DND-41 (cell line): ENCODE results near the gene MTR.

Source experiments
- ATAC-seq: fragments of 200-7000 bp; cut with Tn5 transposase; 3 replicates; pipeline ENCODE4 v1.9.1; 2021; ENCODE audit warnings: low read depth; ENCODE audit not compliant: insufficient read depth
- DNase-seq: peaks from one replicate; pipeline ENCODE4 v3.0.0-alpha.2; 2020
- H2AFZ ChIP-seq: 2 replicates; pipeline ENCODE4 v1.6.0; 2012; ENCODE audit warnings: low read depth, low read length
- H3K27ac ChIP-seq: 2 replicates; pipeline ENCODE4 v1.5.1; 2012; ENCODE audit warnings: low read length, inconsistent platforms
- H3K27me3 ChIP-seq: fragments of 200-600 bp; sonication (generic); 2 replicates; pipeline ENCODE4 v1.6.0; 2012; ENCODE audit warnings: low read length, mild to moderate bottlenecking, inconsistent platforms; ENCODE audit not compliant: insufficient read depth, poor library complexity
- H3K36me3 ChIP-seq: 2 replicates; pipeline ENCODE4 v1.5.1; 2012; ENCODE audit warnings: low read length, inconsistent platforms; ENCODE audit not compliant: insufficient read depth
- H3K4me1 ChIP-seq: 2 replicates; pipeline ENCODE4 v1.5.1; 2012; ENCODE audit warnings: mild to moderate bottlenecking, low read length; ENCODE audit not compliant: insufficient read depth
- H3K4me2 ChIP-seq: 2 replicates; pipeline ENCODE4 v1.6.0; 2012; ENCODE audit warnings: mild to moderate bottlenecking, moderate library complexity, low read length, inconsistent platforms; ENCODE audit not compliant: insufficient read depth
- H3K4me3 ChIP-seq, 2 experiments: fragments of 200-600 bp in 1 of 2; shearing (Covaris generic) in 1 of 2; 2 replicates each; pipeline ENCODE4 v1.5.1; 2012 to 2016; ENCODE audit warnings: inconsistent platforms in 2 of 2, low read length in 2 of 2, mild to moderate bottlenecking in 2 of 2, low read depth in 1 of 2, moderate library complexity in 1 of 2
- H3K79me2 ChIP-seq: 2 replicates; pipeline ENCODE4 v1.6.0; 2012; ENCODE audit warnings: low read length, inconsistent platforms; ENCODE audit not compliant: insufficient read depth
- H3K9ac ChIP-seq: 2 replicates; pipeline ENCODE4 v1.6.0; 2012; ENCODE audit warnings: low read depth, mild to moderate bottlenecking, inconsistent platforms, low read length, moderate library complexity
- H3K9me3 ChIP-seq: 2 replicates; pipeline ENCODE4 v1.5.1; 2012; ENCODE audit warnings: low read length, moderate library complexity, mild to moderate bottlenecking, inconsistent platforms; ENCODE audit not compliant: insufficient read depth, severe bottlenecking
- H4K20me1 ChIP-seq: 2 replicates; pipeline ENCODE4 v1.6.0; 2012; ENCODE audit warnings: low read length; ENCODE audit not compliant: insufficient read depth
- CTCF ChIP-seq: IDR thresholded peaks from 2 replicates; pipeline ENCODE4 v1.5.1; 2012; ENCODE audit warnings: borderline replicate concordance, low read length, moderate library complexity, mild to moderate bottlenecking; ENCODE audit not compliant: poor library complexity, severe bottlenecking; ENCODE audit errors: extremely low read depth
- EZH2 ChIP-seq: IDR thresholded peaks from 3 replicates; pipeline ENCODE4 v1.6.1; 2012; ENCODE audit warnings: borderline replicate concordance, low read depth, mild to moderate bottlenecking, moderate library complexity, low read length, inconsistent platforms; ENCODE audit not compliant: severe bottlenecking

Gene MTR

GRCh38 chr1:236773919-236774318 lies 21.2 kb upstream of the MTR start:
- Histone ChIP-seq H4K20me1 (no peaks in the 10 kb centered on the region), H3K9ac (no peak overlapping the region), H3K36me3 (no peaks in the 10 kb centered on the region), H3K4me2 (no peak overlapping the region), H3K4me3 (no peak overlapping the region), H3K4me1 (no peaks in the 10 kb centered on the region), H3K27me3 (peaks cover 4% of the 10 kb centered on the region), H3K79me2 (no peaks in the 10 kb centered on the region), H3K9me3 (peaks cover 3% of the 10 kb centered on the region), H3K27ac (no peak overlapping the region), H2AFZ (no peak overlapping the region)
- ATAC-seq (no peak), DNase-seq (no peak)
- no peak for TF ChIP-seq EZH2
- no peak for TF ChIP-seq CTCF

- no peaks in the 10 kb centered on the region for H3K4me1 ChIP-seq
- H4K20me1 ChIP-seq = no peaks in the 10 kb centered on the region
- H3K9me3 ChIP-seq = peaks cover 7% of the 10 kb centered on the region
- ATAC-seq (no peak), DNase-seq (no peak)
- no peaks in the 10 kb centered on the region for H3K36me3 ChIP-seq
- peaks cover 3% of the 10 kb centered on the region for H3K27me3 ChIP-seq
- no peak for TF ChIP-seq EZH2
- TF ChIP-seq CTCF = peak; percentile 16
- no peak overlapping the region for H3K4me2 ChIP-seq
- H2AFZ ChIP-seq = no peak overlapping the region
- no peak overlapping the region for H3K9ac ChIP-seq
- H3K27ac ChIP-seq = no peak overlapping the region
- H3K79me2 ChIP-seq = no peaks in the 10 kb centered on the region
- no peak overlapping the region for H3K4me3 ChIP-seq
These were observed 20.2 kb upstream of the MTR start for GRCh38 chr1:236774926-236775325.

GRCh38 chr1:236779312-236779711 lies 15.8 kb upstream of the MTR start:
- Histone ChIP-seq H3K4me2 (no peak overlapping the region), H3K9me3 (peaks cover 7% of the 10 kb centered on the region), H3K9ac (no peak overlapping the region), H3K4me1 (no peaks in the 10 kb centered on the region), H3K4me3 (no peak overlapping the region), H4K20me1 (no peaks in the 10 kb centered on the region), H3K27ac (no peak overlapping the region), H3K36me3 (no peaks in the 10 kb centered on the region), H3K79me2 (no peaks in the 10 kb centered on the region), H3K27me3 (no peaks in the 10 kb centered on the region), H2AFZ (no peak overlapping the region)
- ATAC-seq (no peak), DNase-seq (no peak)
- TF ChIP-seq EZH2 = no peak
- no peak for TF ChIP-seq CTCF

- Histone ChIP-seq H3K36me3 (no peaks in the 10 kb centered on the region), H3K4me1 (no peaks in the 10 kb centered on the region), H3K4me2 (no peak overlapping the region), H3K79me2 (no peaks in the 10 kb centered on the region), H3K4me3 (no peak overlapping the region), H3K9ac (no peak overlapping the region), H3K27me3 (no peaks in the 10 kb centered on the region), H3K27ac (no peak overlapping the region), H3K9me3 (peaks cover 15% of the 10 kb centered on the region), H2AFZ (no peak overlapping the region), H4K20me1 (no peaks in the 10 kb centered on the region)
- DNase-seq (no peak), ATAC-seq (no peak)
- no peak for TF ChIP-seq CTCF
- no peak for TF ChIP-seq EZH2
These were observed 9.6 kb upstream of the MTR start for GRCh38 chr1:236785477-236785876.
